ENCODE measurements around the gene PRPF19.

PRPF19 gene

GRCh38 chr11:60871378-60872061, 34.9 kb downstream of the PRPF19 start:
- no peak for DNase-seq (ENCODE audit: extremely low spot score)
- ChIA-PET CTCF (interaction anchor here (1.0 to 2.4 kb wide), 8 partner anchors 16 to 315 kb away, joined by 3 to 19 read pairs (median 4); partner anchors contain the start of gene PTGDR2), POLR2A (no interaction called here)
- no peak for TF ChIP-seq CTCF (IDR thresholded peaks at IDR 0.05; ENCODE audit: control extremely low read depth, extremely low read depth, low read depth, missing control alignments)

GRCh38 chr11:60870733-60871377, 35.5 kb downstream of the PRPF19 start:
- no peak for DNase-seq (ENCODE audit: extremely low spot score)
- no peak for TF ChIP-seq CTCF (IDR thresholded peaks at IDR 0.05; ENCODE audit: control extremely low read depth, extremely low read depth, low read depth, missing control alignments)
- POLR2A ChIA-PET: no interaction called here

GRCh38 chr11:60870276-60870675, 36.1 kb downstream of the PRPF19 start:
- POLR2A ChIA-PET: no interaction called here
- DNase-seq (ENCODE audit: extremely low spot score): no peak
- TF ChIP-seq CTCF (IDR thresholded peaks at IDR 0.05; ENCODE audit: control extremely low read depth, extremely low read depth, low read depth, missing control alignments): no peak
- CTCF ChIA-PET: interaction anchor here (1.0 to 2.4 kb wide), 4 partner anchors 17 to 95 kb away, joined by 3 to 19 read pairs (median 7); no protein-coding TSS in a partner anchor

More at GRCh38 chr11:60870733-60871377, 35.5 kb downstream of the PRPF19 start:
- CTCF ChIA-PET: interaction anchor here (1.0 to 2.4 kb wide), 5 partner anchors 17 to 95 kb away, joined by 3 to 19 read pairs (median 5); no protein-coding TSS in a partner anchor

- no peak for DNase-seq (ENCODE audit: extremely low spot score)
- no peak for TF ChIP-seq CTCF (IDR thresholded peaks at IDR 0.05; ENCODE audit: control extremely low read depth, extremely low read depth, low read depth, missing control alignments)
- CTCF ChIA-PET: interaction anchor here (1.0 to 2.4 kb wide), 4 partner anchors 18 to 94 kb away, joined by 4 to 12 read pairs (median 7); no protein-coding TSS in a partner anchor
- POLR2A ChIA-PET: interaction anchor here (1.1 kb wide), 1 partner anchor 69 kb away, joined by 4 read pairs; no protein-coding TSS in a partner anchor
These were observed 36.9 kb downstream of the PRPF19 start for GRCh38 chr11:60869451-60869825.

- TF ChIP-seq CTCF (IDR thresholded peaks at IDR 0.05; ENCODE audit: control extremely low read depth, extremely low read depth, low read depth, missing control alignments): no peak
- CTCF ChIA-PET: interaction anchor here (1.0 to 2.4 kb wide), 5 partner anchors 19 to 94 kb away, joined by 3 to 12 read pairs (median 5); no protein-coding TSS in a partner anchor
- no peak for DNase-seq (ENCODE audit: extremely low spot score)
- POLR2A ChIA-PET: interaction anchor here (1.1 kb wide), 1 partner anchor 70 kb away, joined by 4 read pairs; no protein-coding TSS in a partner anchor
These were observed 37.5 kb downstream of the PRPF19 start for GRCh38 chr11:60868682-60869450.

Measured in GM10248 (cell line).